ENCODE results near the gene C1QL3.

DNA sequence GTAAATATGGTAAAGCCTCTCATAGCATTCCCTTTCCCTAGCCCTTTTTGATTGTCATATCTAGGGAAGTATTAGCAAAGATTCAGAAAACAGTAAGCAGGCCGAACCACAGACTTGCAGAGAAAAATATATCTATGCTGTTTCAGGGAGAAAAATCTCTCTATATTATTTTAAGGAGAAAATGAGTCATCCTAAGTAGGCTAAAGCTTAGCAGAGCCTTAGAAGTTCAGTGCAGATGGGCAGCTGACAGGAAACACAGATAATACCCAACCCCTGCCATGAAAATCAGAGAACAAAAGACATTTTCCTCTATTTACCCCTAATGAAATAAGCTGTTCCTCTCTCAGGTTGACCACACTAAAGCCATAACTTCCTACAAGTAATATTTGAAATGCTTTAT, 16.5 kb downstream of the C1QL3 start:
- TF ChIP-seq, protein P1, sequence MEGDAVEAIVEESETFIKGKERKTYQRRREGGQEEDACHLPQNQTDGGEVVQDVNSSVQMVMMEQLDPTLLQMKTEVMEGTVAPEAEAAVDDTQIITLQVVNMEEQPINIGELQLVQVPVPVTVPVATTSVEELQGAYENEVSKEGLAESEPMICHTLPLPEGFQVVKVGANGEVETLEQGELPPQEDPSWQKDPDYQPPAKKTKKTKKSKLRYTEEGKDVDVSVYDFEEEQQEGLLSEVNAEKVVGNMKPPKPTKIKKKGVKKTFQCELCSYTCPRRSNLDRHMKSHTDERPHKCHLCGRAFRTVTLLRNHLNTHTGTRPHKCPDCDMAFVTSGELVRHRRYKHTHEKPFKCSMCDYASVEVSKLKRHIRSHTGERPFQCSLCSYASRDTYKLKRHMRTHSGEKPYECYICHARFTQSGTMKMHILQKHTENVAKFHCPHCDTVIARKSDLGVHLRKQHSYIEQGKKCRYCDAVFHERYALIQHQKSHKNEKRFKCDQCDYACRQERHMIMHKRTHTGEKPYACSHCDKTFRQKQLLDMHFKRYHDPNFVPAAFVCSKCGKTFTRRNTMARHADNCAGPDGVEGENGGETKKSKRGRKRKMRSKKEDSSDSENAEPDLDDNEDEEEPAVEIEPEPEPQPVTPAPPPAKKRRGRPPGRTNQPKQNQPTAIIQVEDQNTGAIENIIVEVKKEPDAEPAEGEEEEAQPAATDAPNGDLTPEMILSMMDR (conservative IDR thresholded peaks at IDR 0.05; ENCODE audit: low read length), result no peak
- no peak for TF ChIP-seq EZH2phosphoT487 (IDR thresholded peaks at IDR 0.05; ENCODE audit: borderline replicate concordance, low read depth, low read length)

Data from OCI-LY7 (cell line).